CD4-positive, alpha-beta T cell (primary cell): Measurements from ENCODE around the gene ANKLE1. TPM values are rescaled to one million over a fixed set of nuclear protein-coding genes. Genes with fewer than 3 reads are reported as not detected.

ENCODE experiments used
- ATAC-seq: fragments of 200-7000 bp; cut with Tn5 transposase; one replicate; pipeline ENCODE4 v1.10.0; 2022; ENCODE audit warnings: mild to moderate bottlenecking; ENCODE audit not compliant: poor library complexity
- CTCF ChIA-PET: fragments of 350-600 bp; sonication (Branson Sonifier 250); formaldehyde crosslinking; loops from one replicate; lab custom pipeline; 2021; ENCODE audit warnings: antibody characterized with exemption, inconsistent platforms; lab: Charles Lee
- POLR2A ChIA-PET: fragments of 350-600 bp; sonication (Branson Sonifier 250); formaldehyde crosslinking; loops from one replicate; lab custom pipeline; 2021; ENCODE audit warnings: antibody characterized with exemption, inconsistent platforms; lab: Charles Lee
- DNase-seq, 14 experiments: peaks; one replicate each; pipeline ENCODE4 v3.0.0-alpha.2; 2013 to 2020; ENCODE audit warnings: mixed read lengths in 2 of 14
- H3K27ac ChIP-seq, 2 donors: one replicate each; pipeline versions ENCODE4 v1.5.1 to v1.7.0; 2013; ENCODE audit warnings: low read length in 2 of 2, low read depth in 1 of 2, mild to moderate bottlenecking in 1 of 2
- H3K27me3 ChIP-seq, 2 experiments: 1 replicate in 1 of 2; 2 replicates in 1 of 2; pipeline versions ENCODE4 v1.6.1 to v1.7.0; 2013; ENCODE audit warnings: low read length in 2 of 2, control low read depth in 1 of 2, mild to moderate bottlenecking in 1 of 2, moderate library complexity in 1 of 2; ENCODE audit not compliant: insufficient read depth in 2 of 2, control insufficient read depth in 1 of 2
- H3K36me3 ChIP-seq: one replicate; pipeline ENCODE4 v1.6.1; 2013; ENCODE audit warnings: low read length, control low read depth; ENCODE audit not compliant: insufficient read depth
- H3K4me1 ChIP-seq: one replicate; pipeline ENCODE4 v1.6.1; 2013; ENCODE audit warnings: low read length, control low read depth; ENCODE audit not compliant: insufficient read depth
- H3K4me3 ChIP-seq: one replicate; pipeline ENCODE4 v1.5.1; 2013; ENCODE audit warnings: mild to moderate bottlenecking, low read length, moderate library complexity
- H3K9me3 ChIP-seq, 2 experiments: 1 replicate in 1 of 2; 2 replicates in 1 of 2; pipeline versions ENCODE4 v1.6.1 to v1.7.0; 2013; ENCODE audit warnings: low read length in 2 of 2, mild to moderate bottlenecking in 2 of 2, control low read depth in 1 of 2, moderate library complexity in 1 of 2; ENCODE audit not compliant: control insufficient read depth in 1 of 2, insufficient read depth in 1 of 2
- H3K27ac Mint-ChIP-seq: one replicate; pipeline ENCODE4 v1.8.0; 2020; ENCODE audit warnings: mixed read lengths
- H3K27me3 Mint-ChIP-seq: one replicate; pipeline ENCODE4 v1.8.0; 2021; ENCODE audit warnings: mixed read lengths
- H3K36me3 Mint-ChIP-seq: one replicate; pipeline ENCODE4 v1.8.0; 2021; ENCODE audit warnings: low read depth, mixed read lengths
- H3K4me1 Mint-ChIP-seq: one replicate; pipeline ENCODE4 v1.8.0; 2021; ENCODE audit warnings: low read depth, mixed read lengths
- H3K4me3 Mint-ChIP-seq: one replicate; pipeline ENCODE4 v1.8.0; 2020; ENCODE audit warnings: mild to moderate bottlenecking, mixed read lengths
- H3K9me3 Mint-ChIP-seq: one replicate; pipeline ENCODE4 v1.8.0; 2020; ENCODE audit warnings: mixed read lengths
- CTCF ChIP-seq: fragments of 200-600 bp; IDR thresholded peaks from one replicate; pipeline ENCODE4 v1.8.0; 2022; ENCODE audit warnings: antibody characterized with exemption, mild to moderate bottlenecking
- intact Hi-C, 2 experiments: fragments of 100-400 bp; cut with DNase I in 1 of 2; cut with micrococcal nuclease in 1 of 2; formaldehyde crosslinking; loops; one replicate each; pipeline versions ENCODE4 v1.15.1 to v1.9.0; 2023 to 2025; cut with DNase I, micrococcal nuclease
- total RNA-seq, 174 experiments: library from RNA in 2 of 174; stranded (reverse) in 2 of 174; gene quantifications; one replicate each; pipeline ENCODE4 v1.2.3 and lab custom pipeline; 2021 to 2026

ANKLE1 gene
- total RNA-seq, 2 experiments from 2014 or later = 0.85 to 1.9 TPM

- no peak for DNase-seq
- POLR2A ChIA-PET = no interaction called here
- Histone ChIP-seq H3K4me1 (peaks cover 7% of the 10 kb centered on the region), H3K9me3 (no peaks in the 10 kb centered on the region), H3K36me3 (no peaks in the 10 kb centered on the region), H3K4me3 (no peak overlapping the region), H3K27me3 (no peaks in the 10 kb centered on the region), H3K27ac (no peak overlapping the region)
- Mint-ChIP-seq H3K4me3 (no peak overlapping the region), H3K27ac (no peak overlapping the region), H3K9me3 (no peaks in the 10 kb centered on the region), H3K4me1 (peaks cover 5% of the 10 kb centered on the region), H3K27me3 (no peaks in the 10 kb centered on the region), H3K36me3 (no peaks in the 10 kb centered on the region)
- intact Hi-C loops = no loop called here
- ATAC-seq = no peak
- TF ChIP-seq CTCF = no peak
- CTCF ChIA-PET = interaction anchor here (3.0 kb wide), 1 partner anchor 24 kb away, joined by 21 read pairs; the partner anchor contains the start of gene ANKLE1
Measured at GRCh38 chr19:17259118-17259780, 22.5 kb upstream of the ANKLE1 start.

GRCh38 chr19:17259934-17260333, 21.8 kb upstream of the ANKLE1 start:
- POLR2A ChIA-PET = no interaction called here
- Mint-ChIP-seq H3K36me3 (no peaks in the 10 kb centered on the region), H3K4me3 (no peak overlapping the region), H3K27me3 (no peaks in the 10 kb centered on the region), H3K9me3 (no peaks in the 10 kb centered on the region), H3K27ac (no peak overlapping the region), H3K4me1 (peaks cover 5% of the 10 kb centered on the region)
- CTCF ChIA-PET = interaction anchor here (0.7 to 3.0 kb wide), 8 partner anchors 10 to 177 kb away, joined by 3 to 21 read pairs (median 3); partner anchors contain the start of genes ANKLE1, DDA1 and USE1
- intact Hi-C loops = loop anchor here (1.0 to 10.0 kb wide), 4 partner anchors 23 to 207 kb away; no protein-coding TSS in a partner anchor
- no peak for ATAC-seq
- H3K4me1 ChIP-seq = peaks cover 14% of the 10 kb centered on the region
- no peak for DNase-seq
- no peaks in the 10 kb centered on the region for H3K9me3 ChIP-seq
- no peak overlapping the region for H3K4me3 ChIP-seq
- H3K27me3 ChIP-seq = no peaks in the 10 kb centered on the region
- no peaks in the 10 kb centered on the region for H3K36me3 ChIP-seq
- H3K27ac ChIP-seq = no peak overlapping the region
- TF ChIP-seq CTCF = no peak

- Histone ChIP-seq H3K27me3 (no peaks in the 10 kb centered on the region), H3K4me3 (no peak overlapping the region), H3K9me3 (no peaks in the 10 kb centered on the region), H3K27ac (no peak overlapping the region), H3K4me1 (peaks cover 18% of the 10 kb centered on the region), H3K36me3 (no peaks in the 10 kb centered on the region)
- ChIA-PET CTCF (interaction anchor here (0.7 to 3.0 kb wide), 10 partner anchors 11 to 178 kb away, joined by 3 to 21 read pairs (median 3); partner anchors contain the start of genes ANKLE1, DDA1 and USE1), POLR2A (no interaction called here)
- ATAC-seq (peak; percentile 100), DNase-seq (peak; percentile 83 to 94 (median 89))
- Mint-ChIP-seq H3K36me3 (no peaks in the 10 kb centered on the region), H3K4me1 (peaks cover 5% of the 10 kb centered on the region), H3K27me3 (no peaks in the 10 kb centered on the region), H3K4me3 (no peak overlapping the region), H3K27ac (no peak overlapping the region), H3K9me3 (no peaks in the 10 kb centered on the region)
- intact Hi-C loops = loop anchor here (1.0 to 10.0 kb wide), 4 partner anchors 22 to 206 kb away; no protein-coding TSS in a partner anchor
- peak; percentile 88 for TF ChIP-seq CTCF
Measured at GRCh38 chr19:17260842-17261325, 20.8 kb upstream of the ANKLE1 start.
